HG03280 (cell line): ENCODE results near the gene EPM2AIP1.
"Not testable (repeated sequence)": the region's sequence is repeated elsewhere in the genome, so short reads cannot be mapped to it uniquely, and the experiment has no call there.

Experiments
- ATAC-seq: cut with Tn5 transposase; IDR thresholded peaks from one replicate; pipeline ENCODE4 v1.9.1; 2021; ENCODE audit warnings: mild to moderate bottlenecking, moderate library complexity; ENCODE audit not compliant: unreplicated experiment

EPM2AIP1 gene

DNA sequence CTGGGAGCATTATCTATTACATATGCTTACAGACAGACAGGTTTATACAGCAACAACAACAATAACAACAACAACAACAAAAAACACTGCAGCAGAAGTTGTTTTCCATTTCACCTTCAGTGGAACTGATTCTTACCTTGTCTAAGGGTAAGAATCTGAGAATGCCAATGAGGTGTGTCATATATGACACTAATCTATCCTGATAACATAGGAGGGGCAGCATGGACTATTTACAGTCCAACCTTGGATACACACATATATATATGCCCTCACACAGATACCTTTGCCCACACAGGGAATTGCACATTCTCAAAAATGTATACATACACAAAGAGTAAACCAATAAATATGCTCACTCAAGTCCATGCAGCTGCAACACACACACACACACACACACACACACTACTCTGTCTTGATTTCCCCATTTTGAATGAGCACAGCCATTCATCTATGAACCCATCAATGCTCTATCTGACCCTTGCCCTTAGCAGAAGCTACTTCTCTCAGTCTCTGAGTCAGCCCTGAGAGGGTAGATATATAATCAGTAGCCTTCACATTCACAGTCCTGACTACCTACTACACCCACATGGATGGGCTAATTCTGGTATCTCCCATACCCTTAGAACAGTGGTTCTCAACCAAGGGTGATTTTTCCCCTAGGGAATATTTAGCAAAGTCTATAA lies 38.3 kb downstream of the EPM2AIP1 start:
- ATAC-seq, result no peak

DNA sequence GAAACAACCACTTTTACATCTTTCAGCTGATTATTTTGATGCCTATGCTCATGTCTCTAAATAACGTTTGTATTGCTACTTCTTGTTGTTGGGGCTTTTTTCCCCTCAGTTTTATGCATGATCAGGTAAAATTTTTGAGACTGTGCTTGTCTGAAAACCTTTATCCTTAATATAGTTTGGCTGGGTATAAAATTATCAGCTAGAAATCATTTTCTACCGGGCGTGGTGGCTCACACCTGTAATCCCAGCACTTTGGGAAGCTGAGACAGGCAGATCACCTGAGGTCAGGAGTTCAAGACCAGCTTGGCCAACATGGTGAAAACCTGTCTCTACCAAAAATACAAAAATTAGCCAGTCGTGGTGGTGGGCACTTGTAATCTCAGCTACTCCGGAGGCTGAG lies 45.1 kb downstream of the EPM2AIP1 start:
- not testable (repeated sequence) for ATAC-seq

DNA sequence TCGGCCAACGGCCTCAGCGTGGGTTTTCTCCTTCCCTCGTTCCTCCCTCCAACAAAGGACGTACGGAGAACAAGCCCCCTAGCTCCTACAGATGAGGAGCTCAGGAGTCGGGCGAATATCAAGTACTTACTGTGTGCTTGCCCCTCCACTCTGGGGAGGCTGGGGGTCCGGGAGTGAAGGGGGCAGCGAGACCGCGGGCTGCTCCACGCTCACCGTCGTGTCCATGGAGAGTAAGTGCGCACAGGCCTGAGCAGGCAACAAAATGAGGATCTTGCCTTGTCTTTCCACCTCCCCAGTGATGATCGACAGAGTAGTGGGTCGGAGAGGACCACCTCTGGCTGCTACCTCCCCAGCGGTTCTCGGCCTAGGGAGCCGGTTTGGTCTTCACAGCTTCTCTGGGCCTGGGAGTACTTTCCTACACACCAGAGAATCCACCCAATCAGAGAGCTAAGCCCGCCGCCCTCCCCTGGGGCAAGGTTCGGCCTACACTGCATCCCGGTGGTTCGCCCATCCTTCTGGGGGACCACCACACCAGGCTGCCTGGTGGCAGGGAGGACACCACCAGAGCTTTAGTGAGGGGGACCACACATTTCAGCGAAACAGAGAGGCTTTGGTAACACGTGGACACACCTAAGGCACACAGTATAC lies 47.5 kb downstream of the EPM2AIP1 start:
- no peak for ATAC-seq

DNA sequence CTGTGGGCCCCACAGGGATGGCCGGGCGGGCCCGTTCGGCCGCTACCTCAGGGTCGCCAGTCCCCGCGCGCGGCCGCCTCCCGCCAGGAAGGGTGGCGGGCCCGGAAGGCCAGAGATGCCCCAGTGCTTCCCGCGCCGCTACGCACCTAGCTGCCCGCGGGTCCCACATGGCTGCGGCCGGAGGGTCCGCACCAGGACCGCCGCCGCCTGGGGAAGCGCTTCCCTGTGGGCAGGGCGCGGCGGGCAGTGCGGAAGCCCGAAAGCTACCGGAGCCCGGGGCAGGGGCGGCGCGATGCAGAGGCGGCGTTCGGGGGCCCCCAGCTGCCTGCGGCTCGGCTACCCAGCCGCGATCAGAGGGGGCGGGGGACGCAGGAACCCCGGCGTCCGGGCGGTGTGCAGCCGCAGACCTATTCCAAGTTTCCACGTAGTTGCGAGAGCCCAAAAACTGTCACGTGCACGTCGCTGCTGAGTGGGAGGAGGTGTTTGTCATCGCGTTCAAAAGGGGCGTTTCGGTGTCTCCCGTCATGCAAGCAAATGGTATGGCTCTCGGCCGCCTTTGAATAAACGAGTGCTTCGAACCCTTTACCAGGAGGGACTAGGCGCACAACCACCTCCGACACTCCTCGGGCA lies 48.2 kb downstream of the EPM2AIP1 start, which contains the start of gene TRANK1:
TRANK1 (minus strand) TSS at position 414 of the 630 bp plus-strand sequence; CDS start at position 169, 245 bp downstream.
- peak; percentile 52 for ATAC-seq

DNA sequence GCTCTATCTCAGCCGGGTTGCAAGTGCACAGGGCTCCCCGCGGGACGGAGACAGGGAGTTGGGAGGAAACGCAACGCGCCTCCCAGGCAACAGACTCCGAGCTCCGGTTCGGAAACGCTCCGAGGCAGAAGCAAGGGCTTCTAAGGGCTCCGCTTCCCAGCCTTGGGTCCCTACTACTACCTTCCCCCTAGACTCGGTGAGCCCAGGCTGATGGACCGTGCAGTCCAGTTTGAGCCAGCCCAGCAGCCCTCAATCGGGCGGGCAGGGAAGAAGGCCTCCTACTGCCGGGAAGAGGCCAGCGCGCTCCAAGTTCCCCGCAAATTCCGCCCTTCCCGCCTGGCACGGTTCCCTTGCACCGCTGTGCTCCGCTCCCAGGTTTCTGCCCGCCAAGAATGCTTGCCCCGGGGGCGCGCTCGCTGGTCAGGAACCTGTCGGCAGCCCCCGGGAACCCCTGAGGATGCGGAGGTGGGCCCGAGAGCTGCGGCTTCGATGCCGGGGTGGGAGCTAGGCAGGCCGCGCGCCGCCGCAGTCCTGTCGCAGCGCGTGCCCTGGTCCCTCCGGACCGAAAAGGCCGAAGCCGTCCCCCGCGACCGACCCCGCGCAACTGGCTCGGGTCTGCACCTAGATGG lies 48.8 kb downstream of the EPM2AIP1 start:
- ATAC-seq, result peak; percentile 52

DNA sequence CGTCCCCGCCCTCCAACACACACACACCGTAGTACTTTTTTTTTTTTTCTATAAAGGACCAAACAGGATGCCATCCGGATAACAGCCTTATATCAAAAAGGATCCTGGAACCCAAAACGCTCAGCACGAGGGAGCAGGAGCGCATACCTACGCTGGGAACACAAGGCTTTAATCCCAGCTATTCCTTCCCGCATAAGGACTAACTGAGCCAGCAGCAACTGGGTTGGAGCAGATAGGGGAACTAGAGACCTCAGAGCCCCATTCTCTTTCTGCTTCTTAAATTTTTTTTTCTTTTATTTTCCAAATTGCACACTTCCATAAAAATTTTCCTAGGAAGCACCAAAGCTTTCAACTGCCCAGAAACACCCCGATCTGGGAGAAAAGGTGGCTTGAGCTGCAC lies 49.3 kb downstream of the EPM2AIP1 start:
- ATAC-seq, result no peak

DNA sequence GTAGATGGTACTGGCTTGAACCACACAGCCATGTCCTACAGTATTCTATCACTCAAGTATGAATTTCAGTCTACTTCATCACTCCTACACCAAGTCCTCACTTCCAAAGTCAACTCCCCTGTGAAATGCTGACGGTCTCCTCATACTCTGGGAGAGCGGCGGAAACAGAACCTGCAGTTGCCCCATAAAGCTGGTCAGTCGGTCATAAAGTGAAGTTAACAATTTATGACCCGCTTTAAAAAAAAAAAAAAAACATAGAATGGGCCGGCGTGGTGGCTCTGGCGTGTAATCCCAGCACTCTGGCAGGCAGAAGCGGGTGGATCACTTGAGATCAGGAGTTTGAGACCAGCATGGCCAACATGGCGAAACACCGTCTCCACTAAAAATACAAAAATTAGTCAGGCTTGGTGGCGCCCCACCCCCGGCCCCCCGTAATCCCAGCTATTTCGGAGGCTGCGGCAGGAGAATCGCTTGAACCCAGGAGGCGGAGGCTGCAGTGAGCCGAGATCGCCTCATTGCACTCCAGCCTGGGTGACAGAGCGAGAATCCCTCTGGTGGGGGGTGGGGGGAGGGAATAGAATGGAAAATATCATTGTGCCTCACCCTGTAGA lies 50.2 kb downstream of the EPM2AIP1 start:
- ATAC-seq, result no peak

DNA sequence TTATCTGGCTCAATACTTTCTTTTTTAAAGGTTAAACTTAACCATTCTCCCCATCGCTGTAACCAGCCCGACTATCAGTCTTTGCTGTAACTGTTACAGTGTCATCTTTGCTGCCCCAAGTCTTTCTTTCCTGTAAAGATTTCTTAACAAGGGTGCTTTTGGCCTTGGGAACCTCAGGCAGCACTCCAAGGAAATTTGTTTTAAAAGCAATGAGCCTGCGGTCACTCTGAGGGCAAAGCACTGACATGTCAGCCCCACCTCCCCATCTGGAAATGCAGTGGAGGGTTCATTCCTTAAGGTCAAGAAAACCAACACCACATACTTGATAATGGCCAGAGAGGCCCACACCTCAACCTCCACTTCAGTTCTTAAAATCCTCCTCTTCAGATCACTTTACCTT lies 51.3 kb downstream of the EPM2AIP1 start:
- ATAC-seq, result no peak

DNA sequence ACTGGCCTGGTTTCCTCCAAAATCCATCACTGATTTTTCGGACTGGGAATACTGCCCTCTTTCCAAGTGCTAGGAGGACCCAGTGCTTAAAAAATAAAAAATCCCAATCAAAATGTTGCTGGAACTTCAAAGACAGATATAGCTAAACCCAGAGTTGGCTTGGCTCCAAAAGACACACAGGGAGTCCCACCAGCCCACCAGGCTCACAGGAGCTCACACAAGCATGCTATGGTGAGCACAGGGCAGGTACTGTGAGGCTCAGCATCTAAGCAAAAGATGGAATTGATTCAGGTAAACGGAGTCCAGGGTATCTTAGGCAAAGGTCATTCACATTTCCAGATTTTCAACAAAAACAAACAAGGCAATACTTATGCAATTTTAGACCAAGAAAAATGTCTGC lies 51.8 kb downstream of the EPM2AIP1 start:
- no peak for ATAC-seq

DNA sequence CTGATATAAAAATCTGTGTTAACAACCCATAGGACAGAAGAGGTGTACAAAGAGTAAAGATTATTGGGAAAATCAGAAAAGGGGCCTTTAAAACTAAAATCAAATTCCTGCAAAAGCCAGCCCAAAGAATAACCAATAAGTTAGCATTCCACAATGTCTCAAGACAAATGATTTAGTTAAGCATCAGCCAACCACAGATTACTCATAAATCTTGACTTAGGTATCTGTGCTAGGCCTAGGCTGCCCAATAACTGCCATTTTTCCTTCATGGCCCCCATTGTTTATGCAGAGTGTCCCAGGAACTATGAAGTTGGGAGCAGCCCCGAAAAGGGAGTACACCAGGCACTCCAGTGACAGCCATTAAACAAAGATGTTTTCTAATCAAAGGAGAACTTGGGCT lies 55.4 kb downstream of the EPM2AIP1 start:
- no peak for ATAC-seq
